IMR-90 (cell line): ENCODE data around the gene NELL1. TPM values are rescaled to one million over a fixed set of nuclear protein-coding genes. Genes with fewer than 3 reads are reported as not detected.

Experiments used
- ATAC-seq: fragments of 200-7000 bp; cut with Tn5 transposase; 2 replicates; pipeline ENCODE4 v1.9.1; 2020; ENCODE audit warnings: low read depth, mild to moderate bottlenecking, moderate library complexity
- BruUV-seq: library from RNA; stranded (reverse); fragments of 400-500 nt; replicated peaks from 2 replicates; lab custom pipeline; 2021; lab: Mats Ljungman, UMichigan
- CTCF ChIA-PET: fragments of 300-600 bp; formaldehyde crosslinking; extraction: SDS; loops from one replicate; lab custom pipeline; 2021; ENCODE audit warnings: antibody characterized with exemption; lab: Yijun Ruan, JAX
- POLR2A ChIA-PET: fragments of 300-600 bp; sonication (Branson Sonifier 250); formaldehyde crosslinking; loops from one replicate; lab custom pipeline; 2022; ENCODE audit warnings: antibody characterized with exemption; ENCODE audit not compliant: unreplicated experiment; lab: Charles Lee
- DNase-seq: peaks from one replicate; pipeline ENCODE4 v3.0.0; 2013
- H2AFZ ChIP-seq: replicated peaks from 2 replicates; pipeline ENCODE3; 2013; ENCODE audit warnings: low read length, mild to moderate bottlenecking; ENCODE audit not compliant: poor library complexity
- H2AK5ac ChIP-seq: 2 replicates; pipeline ENCODE4 v1.6.1; 2013; ENCODE audit warnings: low read depth, low read length, inconsistent platforms
- H2AK9ac ChIP-seq: replicated peaks from 2 replicates; pipeline ENCODE3; 2013; ENCODE audit warnings: mild to moderate bottlenecking, low read depth, low read length, moderate library complexity; ENCODE audit not compliant: poor library complexity
- H2BK120ac ChIP-seq: 2 replicates; pipeline ENCODE4 v1.6.1; 2013; ENCODE audit warnings: low read depth, low read length, inconsistent platforms
- H2BK15ac ChIP-seq: 3 replicates; pipeline ENCODE4 v1.6.1; 2013; ENCODE audit warnings: low read depth, low read length, inconsistent platforms
- H2BK20ac ChIP-seq: 2 replicates; pipeline ENCODE4 v1.6.1; 2013; ENCODE audit warnings: low read depth, mild to moderate bottlenecking, inconsistent platforms, low read length, moderate library complexity
- H2BK5ac ChIP-seq: 2 replicates; pipeline ENCODE4 v1.6.1; 2013; ENCODE audit warnings: mild to moderate bottlenecking, low read depth, low read length, inconsistent platforms; ENCODE audit not compliant: poor library complexity, severe bottlenecking
- H3K14ac ChIP-seq: replicated peaks from 2 replicates; pipeline ENCODE4 v1.6.1; 2013; ENCODE audit warnings: low read depth, low read length, inconsistent platforms
- H3K18ac ChIP-seq: 2 replicates; pipeline ENCODE4 v1.6.1; 2013; ENCODE audit warnings: low read depth, low read length, control low read depth
- H3K23ac ChIP-seq: 2 replicates; pipeline ENCODE4 v1.6.1; 2013; ENCODE audit warnings: low read depth, low read length, inconsistent platforms
- H3K27ac ChIP-seq: 2 replicates; pipeline ENCODE4 v1.5.1; 2013; ENCODE audit warnings: mild to moderate bottlenecking, control low read depth, low read length; ENCODE audit not compliant: insufficient read depth
- H3K27me3 ChIP-seq: 2 replicates; pipeline ENCODE4 v1.6.1; 2013; ENCODE audit warnings: low read length; ENCODE audit not compliant: control insufficient read depth, insufficient read depth
- H3K36me3 ChIP-seq: 2 replicates; pipeline ENCODE4 v1.6.1; 2013; ENCODE audit warnings: low read length, mixed read lengths; ENCODE audit not compliant: control insufficient read depth, insufficient read depth
- H3K4ac ChIP-seq: 2 replicates; pipeline ENCODE4 v1.6.1; 2013; ENCODE audit warnings: low read depth, low read length, inconsistent platforms
- H3K4me1 ChIP-seq: 2 replicates; pipeline ENCODE4 v1.6.1; 2013; ENCODE audit warnings: low read length, mixed read lengths; ENCODE audit not compliant: control insufficient read depth, insufficient read depth
- H3K4me2 ChIP-seq: 2 replicates; pipeline ENCODE4 v1.6.1; 2013; ENCODE audit warnings: low read depth, mild to moderate bottlenecking, control low read depth, low read length, moderate library complexity
- H3K4me3 ChIP-seq: 2 replicates; pipeline ENCODE4 v1.5.1; 2013; ENCODE audit warnings: low read depth, mild to moderate bottlenecking, control low read depth, low read length, moderate library complexity; ENCODE audit not compliant: insufficient read depth
- H3K56ac ChIP-seq: 2 replicates; pipeline ENCODE4 v1.6.1; 2013; ENCODE audit warnings: low read length, inconsistent platforms; ENCODE audit not compliant: insufficient read depth; ENCODE audit errors: extremely low read depth
- H3K79me1 ChIP-seq, 2 experiments: 2 replicates each; pipeline ENCODE4 v1.6.1; 2013; ENCODE audit warnings: low read length in 2 of 2, inconsistent platforms in 1 of 2, low read depth in 1 of 2
- H3K9ac ChIP-seq: 2 replicates; pipeline ENCODE4 v1.6.1; 2013; ENCODE audit warnings: low read depth, low read length, control low read depth
- H3K9me1 ChIP-seq: 2 replicates; pipeline ENCODE4 v1.6.1; 2013; ENCODE audit warnings: low read length, inconsistent platforms; ENCODE audit not compliant: insufficient read depth
- H3K9me3 ChIP-seq: 2 replicates; pipeline ENCODE4 v1.6.1; 2013; ENCODE audit warnings: low read length; ENCODE audit not compliant: control insufficient read depth, insufficient read depth
- H4K20me1 ChIP-seq: 2 replicates; pipeline ENCODE4 v1.6.1; 2013; ENCODE audit warnings: low read length, inconsistent platforms; ENCODE audit not compliant: insufficient read depth
- H4K5ac ChIP-seq: 2 replicates; pipeline ENCODE4 v1.6.1; 2013; ENCODE audit warnings: mild to moderate bottlenecking, low read depth, low read length, control low read depth
- H4K8ac ChIP-seq, 2 experiments: 2 replicates each; pipeline ENCODE4 v1.6.1; 2013; ENCODE audit warnings: low read depth in 2 of 2, low read length in 2 of 2, control low read depth in 1 of 2, inconsistent platforms in 1 of 2
- H4K91ac ChIP-seq: 2 replicates; pipeline ENCODE4 v1.6.1; 2013; ENCODE audit warnings: low read depth, low read length, inconsistent platforms; ENCODE audit not compliant: insufficient read depth
- BHLHE40 ChIP-seq: fragments of 150-350 bp; IDR thresholded peaks from 2 replicates; pipeline ENCODE4 v1.6.1; 2016; ENCODE audit warnings: mild to moderate bottlenecking, low read depth, low read length
- CEBPB ChIP-seq: IDR thresholded peaks from 2 replicates; pipeline ENCODE4 v1.6.1; 2012; ENCODE audit warnings: low read depth, low read length, improper control_type of control experiment
- CHD1 ChIP-seq: IDR thresholded peaks from 2 replicates; pipeline ENCODE4 v1.6.1; 2012; ENCODE audit warnings: low read depth, low read length, improper control_type of control experiment
- FOS ChIP-seq: fragments of 150-350 bp; IDR thresholded peaks from 2 replicates; pipeline ENCODE4 v1.6.1; 2016; ENCODE audit warnings: low read depth, low read length
- MAFK ChIP-seq: IDR thresholded peaks from 2 replicates; pipeline ENCODE4 v1.6.1; 2012; ENCODE audit warnings: low read depth, low read length, improper control_type of control experiment
- MAZ ChIP-seq: IDR thresholded peaks from 2 replicates; pipeline ENCODE4 v1.6.1; 2012; ENCODE audit warnings: low read depth, mild to moderate bottlenecking, low read length, improper control_type of control experiment, moderate library complexity, borderline replicate concordance
- MXI1 ChIP-seq: IDR thresholded peaks from 2 replicates; pipeline ENCODE4 v1.6.1; 2012; ENCODE audit warnings: low read depth, mild to moderate bottlenecking, low read length, moderate library complexity, borderline replicate concordance
- NFE2L2 ChIP-seq: fragments of 150-350 bp; IDR thresholded peaks from 2 replicates; pipeline ENCODE4 v1.6.1; 2016; ENCODE audit warnings: low read depth, mild to moderate bottlenecking, low read length
- POLR2A ChIP-seq: IDR thresholded peaks from 2 replicates; pipeline ENCODE4 v1.6.1; 2012; ENCODE audit warnings: mild to moderate bottlenecking, low read depth, low read length
- RAD21 ChIP-seq: IDR thresholded peaks from 2 replicates; pipeline ENCODE4 v1.6.1; 2012; ENCODE audit warnings: low read length, improper control_type of control experiment
- RCOR1 ChIP-seq: IDR thresholded peaks from 2 replicates; pipeline ENCODE4 v1.6.1; 2012; ENCODE audit warnings: mild to moderate bottlenecking, low read length, improper control_type of control experiment; ENCODE audit not compliant: insufficient replicate concordance
- RFX5 ChIP-seq: IDR thresholded peaks from 2 replicates; pipeline ENCODE4 v1.8.0; 2012; ENCODE audit warnings: low read depth, mild to moderate bottlenecking, low read length, moderate library complexity
- SMC3 ChIP-seq: fragments of 150-350 bp; IDR thresholded peaks from 2 replicates; pipeline ENCODE4 v1.6.1; 2016; ENCODE audit warnings: low read depth, mild to moderate bottlenecking, antibody characterized with exemption, low read length, moderate library complexity
- whole genome bisulfite sequencing, 2 experiments: methylation state at CpG; one replicate each; pipeline versions ENCODE4 v1.1.5 to v1.1.7; 2013; ENCODE audit warnings: missing lambda C conversion rate in 2 of 2; ENCODE audit not compliant: insufficient read length in 1 of 2; ENCODE audit errors: extremely low coverage in 2 of 2; 5-methylcytosine and 5-hydroxymethylcytosine counted together
- dilution Hi-C: fragments of 300-500 bp; cut with HindIII; formaldehyde crosslinking; loops from one replicate; pipeline ENCODE4 v1.14.3; 2018; ENCODE audit warnings: low sequenced_read_pairs; ENCODE audit not compliant: unreplicated experiment
- in situ Hi-C: fragments of 300-500 bp; cut with MboI; formaldehyde crosslinking; loops from 3 replicates; pipeline ENCODE4 v1.14.3; 2019; ENCODE audit warnings: low sequenced_read_pairs, inconsistent platforms, mixed read lengths
- intact Hi-C: fragments of 100-400 bp; cut with micrococcal nuclease; formaldehyde crosslinking; loops from 2 replicates; pipeline ENCODE4 v1.10.0; 2022
- polyA plus RNA-seq, 3 experiments: library from polyadenylated mRNA; depleted of rRNA; stranded (reverse); fragments of >200 nt; gene quantifications; 2 replicates each; pipeline ENCODE4 v1.2.3, GENCODE V29; 2012; ENCODE audit warnings: low replicate concordance in 1 of 3
- total RNA-seq: library from RNA; depleted of rRNA; stranded (reverse); fragments of >200 nt; gene quantifications from 2 replicates; pipeline ENCODE4 v1.2.3, GENCODE V29; 2012
- TF ChIP-seq, protein P1 (sequence below): conservative IDR thresholded peaks from 2 replicates; pipeline ENCODE4 v1.5.1; 2012; ENCODE audit warnings: mild to moderate bottlenecking, low read depth, low read length, improper control_type of control experiment
- TF ChIP-seq, protein P2 (sequence below): fragments of 150-350 bp; IDR thresholded peaks from 2 replicates; pipeline ENCODE4 v1.6.1; 2017; ENCODE audit warnings: mild to moderate bottlenecking, antibody characterized with exemption, low read length, low read depth
- TF ChIP-seq, protein P3 (sequence below): fragments of 150-350 bp; IDR thresholded peaks from 2 replicates; pipeline ENCODE4 v1.6.1; 2016; ENCODE audit warnings: low read depth, mild to moderate bottlenecking, low read length, moderate library complexity, borderline replicate concordance

The NELL1 gene
- total and polyA plus RNA-seq, 2 of the 4 experiments (the other 2 are of a cell fraction): not detected

DNA sequence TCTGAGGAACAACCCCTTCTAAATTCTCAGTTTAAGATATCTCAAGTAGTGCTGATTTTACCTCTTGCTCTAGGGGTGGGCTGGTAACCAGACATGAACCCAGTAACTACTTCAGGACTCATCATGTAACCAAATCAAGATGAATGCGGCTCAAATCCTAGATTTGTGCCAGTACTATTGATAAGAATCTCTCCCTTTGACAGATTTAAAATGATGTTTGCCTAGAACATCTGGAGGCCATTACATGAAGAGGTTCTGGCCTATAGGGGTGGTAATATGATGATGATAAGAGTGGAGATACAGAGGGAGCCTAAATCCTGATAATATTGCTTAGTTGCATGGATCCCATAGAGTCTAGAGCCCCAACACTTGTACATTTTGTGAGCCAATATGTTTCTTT is 850.9 kb downstream of the NELL1 start:
- H3K14ac ChIP-seq: no peak overlapping the region
- WGBS, 2 experiments: no CpG with 5 or more reads among the region's 1 CpG
- H3K4ac ChIP-seq: no peak overlapping the region
- no peaks in the 10 kb centered on the region for H3K36me3 ChIP-seq
- H3K79me1 ChIP-seq: no peaks in the 10 kb centered on the region
- H3K27me3 ChIP-seq: no peaks in the 10 kb centered on the region
- DNase-seq: no peak
- H2BK15ac ChIP-seq: no peak overlapping the region
- no peak overlapping the region for H2AK5ac ChIP-seq
- in situ Hi-C loops: no loop called here
- intact Hi-C loops: no loop called here
- POLR2A ChIA-PET: no interaction called here
- no peaks in the 10 kb centered on the region for H4K20me1 ChIP-seq
- H3K4me1 ChIP-seq: no peaks in the 10 kb centered on the region
- no peak overlapping the region for H4K91ac ChIP-seq
- H2BK20ac ChIP-seq: no peak overlapping the region
- no peak overlapping the region for H2BK120ac ChIP-seq
- no TSS peak for BruUV-seq
- H4K5ac ChIP-seq: no peak overlapping the region
- no peak overlapping the region for H3K18ac ChIP-seq
- H3K9me1 ChIP-seq: no peaks in the 10 kb centered on the region
- no peak overlapping the region for H3K9ac ChIP-seq
- no peaks in the 10 kb centered on the region; the same call in none of the 2 replicates for H3K9me3 ChIP-seq
- dilution Hi-C loops: no loop called here
- H2AFZ ChIP-seq: no peak overlapping the region
- no peak overlapping the region for H4K8ac ChIP-seq
- no peak overlapping the region for H3K4me3 ChIP-seq
- no peak overlapping the region for H2AK9ac ChIP-seq
- no peak overlapping the region for H3K27ac ChIP-seq
- ATAC-seq: no peak
- H2BK5ac ChIP-seq: no peak overlapping the region
- CTCF ChIA-PET: no interaction called here
- H3K23ac ChIP-seq: no peak overlapping the region
- no peak overlapping the region for H3K4me2 ChIP-seq
- no peak overlapping the region for H3K56ac ChIP-seq
- TF ChIP-seq, protein P1, sequence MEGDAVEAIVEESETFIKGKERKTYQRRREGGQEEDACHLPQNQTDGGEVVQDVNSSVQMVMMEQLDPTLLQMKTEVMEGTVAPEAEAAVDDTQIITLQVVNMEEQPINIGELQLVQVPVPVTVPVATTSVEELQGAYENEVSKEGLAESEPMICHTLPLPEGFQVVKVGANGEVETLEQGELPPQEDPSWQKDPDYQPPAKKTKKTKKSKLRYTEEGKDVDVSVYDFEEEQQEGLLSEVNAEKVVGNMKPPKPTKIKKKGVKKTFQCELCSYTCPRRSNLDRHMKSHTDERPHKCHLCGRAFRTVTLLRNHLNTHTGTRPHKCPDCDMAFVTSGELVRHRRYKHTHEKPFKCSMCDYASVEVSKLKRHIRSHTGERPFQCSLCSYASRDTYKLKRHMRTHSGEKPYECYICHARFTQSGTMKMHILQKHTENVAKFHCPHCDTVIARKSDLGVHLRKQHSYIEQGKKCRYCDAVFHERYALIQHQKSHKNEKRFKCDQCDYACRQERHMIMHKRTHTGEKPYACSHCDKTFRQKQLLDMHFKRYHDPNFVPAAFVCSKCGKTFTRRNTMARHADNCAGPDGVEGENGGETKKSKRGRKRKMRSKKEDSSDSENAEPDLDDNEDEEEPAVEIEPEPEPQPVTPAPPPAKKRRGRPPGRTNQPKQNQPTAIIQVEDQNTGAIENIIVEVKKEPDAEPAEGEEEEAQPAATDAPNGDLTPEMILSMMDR: no peak
- TF ChIP-seq RCOR1: no peak
- TF ChIP-seq RAD21: no peak
- TF ChIP-seq, protein P2, sequence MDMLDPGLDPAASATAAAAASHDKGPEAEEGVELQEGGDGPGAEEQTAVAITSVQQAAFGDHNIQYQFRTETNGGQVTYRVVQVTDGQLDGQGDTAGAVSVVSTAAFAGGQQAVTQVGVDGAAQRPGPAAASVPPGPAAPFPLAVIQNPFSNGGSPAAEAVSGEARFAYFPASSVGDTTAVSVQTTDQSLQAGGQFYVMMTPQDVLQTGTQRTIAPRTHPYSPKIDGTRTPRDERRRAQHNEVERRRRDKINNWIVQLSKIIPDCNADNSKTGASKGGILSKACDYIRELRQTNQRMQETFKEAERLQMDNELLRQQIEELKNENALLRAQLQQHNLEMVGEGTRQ: no peak
- no peak for TF ChIP-seq NFE2L2
- TF ChIP-seq CEBPB: no peak
- TF ChIP-seq, protein P3, sequence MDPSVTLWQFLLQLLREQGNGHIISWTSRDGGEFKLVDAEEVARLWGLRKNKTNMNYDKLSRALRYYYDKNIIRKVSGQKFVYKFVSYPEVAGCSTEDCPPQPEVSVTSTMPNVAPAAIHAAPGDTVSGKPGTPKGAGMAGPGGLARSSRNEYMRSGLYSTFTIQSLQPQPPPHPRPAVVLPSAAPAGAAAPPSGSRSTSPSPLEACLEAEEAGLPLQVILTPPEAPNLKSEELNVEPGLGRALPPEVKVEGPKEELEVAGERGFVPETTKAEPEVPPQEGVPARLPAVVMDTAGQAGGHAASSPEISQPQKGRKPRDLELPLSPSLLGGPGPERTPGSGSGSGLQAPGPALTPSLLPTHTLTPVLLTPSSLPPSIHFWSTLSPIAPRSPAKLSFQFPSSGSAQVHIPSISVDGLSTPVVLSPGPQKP: no peak
- TF ChIP-seq SMC3: no peak
- TF ChIP-seq CHD1: no peak
- TF ChIP-seq MAZ: no peak
- no peak for TF ChIP-seq POLR2A
- no peak for TF ChIP-seq FOS
- no peak for TF ChIP-seq RFX5
- no peak for TF ChIP-seq MAFK
- TF ChIP-seq BHLHE40: no peak
- TF ChIP-seq MXI1: no peak
